BLaER1 treated with 17β-estradiol and CSF1 and Interleukin-3, amounts not matched to agents 10 nM and 100 nM (cell line): ENCODE data around the gene C1QTNF1.
A peak's percentile ranks its signal among the peaks of the same experiment; 100 is the strongest.

ENCODE experiments used
- H3K27ac ChIP-seq, 11 experiments: shearing (Covaris generic); formaldehyde crosslinking; 2 replicates each; pipeline ENCODE4 v1.8.1; 2022
- H3K27me3 ChIP-seq, 11 experiments: shearing (Covaris generic); formaldehyde crosslinking; 2 replicates each; pipeline ENCODE4 v1.8.1; 2022
- H3K36me3 ChIP-seq, 11 experiments: shearing (Covaris generic); formaldehyde crosslinking; 2 replicates each; pipeline ENCODE4 v1.8.1; 2022
- H3K4me1 ChIP-seq, 10 experiments: shearing (Covaris generic); formaldehyde crosslinking; 2 replicates each; pipeline ENCODE4 v1.8.1; 2022
- H3K4me2 ChIP-seq, 11 experiments: shearing (Covaris generic); formaldehyde crosslinking; 2 replicates each; pipeline ENCODE4 v1.8.1; 2022
- H3K4me3 ChIP-seq, 10 experiments: shearing (Covaris generic); formaldehyde crosslinking; 2 replicates each; pipeline ENCODE4 v1.8.1; 2022
- H3K9ac ChIP-seq, 11 experiments: shearing (Covaris generic); formaldehyde crosslinking; 2 replicates each; pipeline ENCODE4 v1.8.1; 2022
- H3K9me3 ChIP-seq, 11 experiments: shearing (Covaris generic); formaldehyde crosslinking; replicated peaks in 1 of 11; 2 replicates each; pipeline ENCODE4 v1.8.1; 2022
- H4K20me1 ChIP-seq, 11 experiments: shearing (Covaris generic); formaldehyde crosslinking; 2 replicates each; pipeline ENCODE4 v1.8.1; 2022
- Cebpa-rat ChIP-seq, 11 experiments: shearing (Covaris generic); IDR thresholded peaks; 2 replicates each; pipeline ENCODE4 v1.8.1; 2022

The C1QTNF1 gene

DNA sequence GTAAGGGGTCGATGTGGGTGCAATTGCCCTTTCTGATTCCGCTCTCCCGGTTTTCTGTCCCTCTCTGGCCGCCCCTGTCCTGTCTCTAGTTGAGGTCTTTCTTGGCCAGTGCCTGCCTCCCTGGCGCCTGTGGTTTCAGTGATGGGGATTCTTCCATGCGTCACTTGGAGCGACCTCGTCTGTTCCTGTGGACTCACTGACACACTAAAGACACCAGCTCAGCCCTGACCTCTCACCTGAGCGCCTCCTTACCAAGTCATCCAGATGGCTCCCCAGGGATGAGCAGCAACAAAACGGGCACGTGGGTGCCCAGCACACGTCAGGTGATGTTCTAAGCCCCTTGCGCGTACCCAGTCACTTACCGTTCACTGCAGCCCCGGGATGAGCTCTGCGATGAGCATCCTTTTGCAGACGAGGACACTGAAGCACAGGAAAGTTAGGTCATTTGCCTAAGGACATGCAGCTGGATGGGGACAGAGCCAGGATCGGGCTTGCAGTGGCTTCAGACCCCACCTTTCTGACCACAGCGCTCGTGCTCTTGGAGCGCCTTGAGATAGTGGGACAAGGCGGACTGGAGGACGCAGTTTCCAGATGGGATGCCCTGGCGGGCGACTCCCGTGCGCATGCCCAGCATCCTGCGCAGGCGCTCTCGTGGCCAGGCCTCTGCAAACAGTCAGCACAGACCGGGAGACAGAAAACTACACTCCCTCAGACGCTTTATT, 32.8 kb upstream of the C1QTNF1 start:
- peaks cover 63 to 76% (median 70%) of the 10 kb centered on the region in 11 experiments for H3K36me3 ChIP-seq
- no peaks in the 10 kb centered on the region for H3K9me3 ChIP-seq
- H4K20me1 ChIP-seq, result peaks cover 29 to 50% (median 37%) of the 10 kb centered on the region in 11 experiments; a peak in 21 of 22 replicates
- no peak overlapping the region for H3K9ac ChIP-seq
- peak overlapping the region in 2 of 11 experiments; percentile 6 to 42; a peak in 2 of 22 replicates for H3K27ac ChIP-seq
- H3K27me3 ChIP-seq, result no peaks in the 10 kb centered on the region
- no peak overlapping the region for H3K4me2 ChIP-seq
- peaks cover 25 to 49% (median 34%) of the 10 kb centered on the region in 10 experiments for H3K4me1 ChIP-seq
- TF ChIP-seq Cebpa-rat (IDR thresholded peaks at IDR 0.05), result no peak
- no peak overlapping the region for H3K4me3 ChIP-seq

DNA sequence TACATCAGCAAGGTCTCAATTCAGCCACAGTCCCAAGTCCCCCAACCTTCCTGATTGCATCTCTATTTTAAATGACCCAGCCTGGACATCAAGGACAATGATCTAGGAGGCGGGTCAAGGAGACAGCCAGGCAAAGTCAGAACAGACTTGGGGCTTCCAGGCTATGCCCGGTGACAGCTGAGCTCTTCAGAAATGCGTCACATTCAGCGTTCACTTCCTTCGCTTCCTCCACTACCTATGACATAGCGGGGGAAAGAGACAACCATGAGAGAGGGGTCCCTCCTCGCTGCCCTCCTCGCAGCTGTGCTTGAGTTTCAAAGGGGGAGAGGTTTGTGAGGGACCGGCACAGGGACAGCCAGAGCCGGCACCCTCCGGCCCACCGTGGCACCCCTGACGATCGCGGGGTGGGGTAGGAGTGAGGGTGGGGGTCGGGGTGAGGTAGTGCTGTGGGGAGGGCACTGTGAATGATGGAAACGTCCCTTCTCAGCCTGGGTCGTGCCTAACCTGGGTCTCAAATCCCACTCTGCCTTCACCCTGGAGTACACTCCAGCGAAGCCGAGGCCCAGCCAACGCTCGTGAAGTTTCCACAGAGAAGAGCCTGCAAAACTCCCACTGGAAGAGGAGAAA, 31.9 kb upstream of the C1QTNF1 start:
- Histone ChIP-seq H4K20me1 (peaks cover 38 to 58% (median 45%) of the 10 kb centered on the region in 11 experiments; a peak in 21 of 22 replicates), H3K9ac (no peak overlapping the region), H3K4me3 (no peak overlapping the region)

DNA sequence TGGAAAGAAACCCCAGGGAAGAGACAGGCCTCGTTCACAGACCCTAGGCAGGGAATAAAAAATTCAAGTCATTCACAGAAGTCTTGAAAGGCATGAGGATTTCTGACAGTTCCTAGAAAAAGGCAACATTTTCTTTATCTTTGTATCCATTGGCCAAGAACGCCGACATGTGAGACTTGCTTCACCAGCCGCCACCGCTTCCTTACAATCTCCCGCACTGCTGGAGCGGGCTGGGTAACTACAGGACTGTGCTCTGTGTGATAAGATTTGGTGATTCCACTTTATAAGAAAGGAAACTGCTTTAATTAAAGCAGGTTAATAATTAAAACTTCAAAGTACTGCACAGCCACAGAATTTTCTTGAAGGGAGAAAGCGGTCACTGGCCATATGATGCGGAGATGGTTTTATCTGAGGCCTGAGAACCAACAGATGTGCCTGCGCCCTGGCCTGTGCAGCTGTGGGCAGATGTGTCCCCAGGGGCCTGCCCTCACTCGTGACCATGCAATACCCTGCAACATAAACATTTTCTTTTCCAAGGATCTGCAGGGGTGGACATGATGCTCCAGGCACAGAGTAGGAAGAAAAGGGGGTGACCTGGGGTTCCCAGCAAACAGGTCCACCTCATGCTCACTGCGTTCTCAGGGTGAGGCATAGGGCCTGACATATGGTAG, 31.3 kb upstream of the C1QTNF1 start:
- Histone ChIP-seq H3K4me2 (no peak overlapping the region), H3K36me3 (peaks cover 78 to 91% (median 85%) of the 10 kb centered on the region in 11 experiments), H3K27me3 (no peaks in the 10 kb centered on the region), H3K9me3 (no peaks in the 10 kb centered on the region), H3K4me3 (no peak overlapping the region), H3K9ac (0 out of 22 replicates have a peak overlapping the region, but pooled peaks of 2 of the 11 experiments have one; percentile 4 to 14), H3K4me1 (peaks cover 10 to 34% (median 19%) of the 10 kb centered on the region in 10 experiments), H4K20me1 (peaks cover 42 to 65% (median 51%) of the 10 kb centered on the region in 11 experiments; a peak in 21 of 22 replicates), H3K27ac (no peak overlapping the region)
- TF ChIP-seq Cebpa-rat (IDR thresholded peaks at IDR 0.05), result no peak

More for the DNA sequence above, 31.9 kb upstream of the C1QTNF1 start:
- Histone ChIP-seq H3K4me2 (no peak overlapping the region), H3K27me3 (no peaks in the 10 kb centered on the region), H3K4me1 (peaks cover 17 to 41% (median 26%) of the 10 kb centered on the region in 10 experiments), H3K9me3 (no peaks in the 10 kb centered on the region), H3K27ac (0 out of 22 replicates have a peak overlapping the region, but pooled peaks of 1 of the 11 experiments have one; percentile 6), H3K36me3 (peaks cover 72 to 85% (median 78%) of the 10 kb centered on the region in 11 experiments)
- no peak for TF ChIP-seq Cebpa-rat (IDR thresholded peaks at IDR 0.05)

DNA sequence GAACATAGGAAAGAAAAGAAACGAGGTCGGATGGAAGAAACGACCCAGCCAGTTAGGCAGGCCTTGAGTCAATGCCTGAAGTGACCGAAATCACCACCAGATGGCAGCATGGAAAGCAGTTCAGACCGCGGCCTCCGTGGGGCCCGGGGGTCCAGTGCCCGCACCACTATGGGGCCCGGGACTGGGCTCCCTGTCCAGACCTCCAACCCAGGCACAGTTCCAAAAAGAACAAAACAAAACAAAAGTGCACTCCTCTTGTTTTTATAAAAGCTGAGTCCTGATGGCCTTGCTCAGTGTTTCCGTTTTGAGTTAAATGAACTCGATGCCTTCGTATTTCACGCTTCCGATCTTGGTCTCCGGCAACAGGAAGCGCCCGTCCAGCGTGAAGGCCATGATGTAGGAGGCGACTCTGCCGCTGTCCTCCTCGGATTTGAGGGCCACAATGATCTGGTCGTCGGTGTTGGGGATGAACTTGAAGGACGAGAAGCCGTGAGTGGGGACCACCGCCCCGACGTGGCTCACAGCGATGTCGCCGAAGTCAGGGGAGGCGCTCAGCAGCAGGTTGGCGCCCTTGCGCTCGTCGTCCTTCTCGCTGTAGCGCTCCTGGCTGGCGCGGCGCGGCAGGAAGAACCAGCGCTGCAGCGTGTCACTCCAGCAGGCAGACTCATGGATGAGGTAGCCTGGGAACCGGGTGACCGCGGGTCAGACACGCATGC, 30.6 kb upstream of the C1QTNF1 start:
- Histone ChIP-seq H3K4me2 (no peak overlapping the region), H3K9me3 (no peaks in the 10 kb centered on the region), H4K20me1 (peaks cover 49 to 72% (median 58%) of the 10 kb centered on the region in 11 experiments; a peak in 21 of 22 replicates), H3K27me3 (no peaks in the 10 kb centered on the region), H3K9ac (0 out of 22 replicates have a peak overlapping the region, but pooled peaks of 2 of the 11 experiments have one; percentile 4 to 14), H3K36me3 (peaks cover 85 to 98% (median 92%) of the 10 kb centered on the region in 11 experiments), H3K4me3 (no peak overlapping the region), H3K4me1 (peaks cover 3 to 27% (median 12%) of the 10 kb centered on the region in 10 experiments), H3K27ac (no peak overlapping the region)
- TF ChIP-seq Cebpa-rat (IDR thresholded peaks at IDR 0.05), result no peak

DNA sequence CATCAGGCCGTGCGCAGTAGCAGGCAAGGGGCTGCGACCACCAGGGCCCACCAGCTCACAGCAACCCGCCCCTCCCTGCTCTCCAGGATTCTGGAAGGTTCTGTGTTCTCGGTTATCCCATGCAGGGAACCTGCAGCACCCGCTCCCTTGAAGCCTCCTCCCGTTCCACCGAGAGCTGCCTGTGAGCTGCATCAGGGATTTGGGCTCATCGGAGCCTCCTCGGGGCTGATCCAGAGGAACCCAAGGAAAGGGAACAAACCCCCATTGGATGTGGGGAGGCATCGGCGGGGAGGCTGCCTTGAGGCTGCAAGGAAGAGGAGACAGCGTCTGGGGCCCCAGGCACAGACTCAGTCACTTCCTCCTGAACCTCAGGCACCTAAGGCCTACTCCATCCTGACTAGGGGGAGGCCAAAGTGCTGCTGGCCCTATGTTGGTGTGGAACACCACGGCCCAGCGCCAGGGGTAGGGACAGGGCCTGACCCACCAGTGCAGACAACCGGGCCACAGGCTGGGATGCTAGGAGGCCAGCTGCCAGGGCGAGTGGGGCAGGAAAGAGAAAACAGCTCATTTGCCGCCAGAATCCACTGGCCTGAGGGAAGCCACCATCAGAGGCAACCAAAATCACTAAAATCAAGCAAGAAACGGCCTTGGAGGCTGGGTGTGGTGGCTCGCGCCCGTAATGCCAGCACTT, 29.8 kb upstream of the C1QTNF1 start:
- no peak overlapping the region for H3K4me3 ChIP-seq
- TF ChIP-seq Cebpa-rat (IDR thresholded peaks at IDR 0.05), result no peak
- H3K27ac ChIP-seq, result no peak overlapping the region; a peak in 1 of 22 replicates
- no peaks in the 10 kb centered on the region for H3K27me3 ChIP-seq
- peaks cover 0 to 20% (median 4%) of the 10 kb centered on the region in 10 experiments; a peak in 13 of 20 replicates for H3K4me1 ChIP-seq
- H3K4me2 ChIP-seq, result no peak overlapping the region
- H3K9ac ChIP-seq, result no peak overlapping the region
- peaks cover 56 to 79% (median 66%) of the 10 kb centered on the region in 11 experiments; a peak in 21 of 22 replicates for H4K20me1 ChIP-seq
- H3K9me3 ChIP-seq, result no peaks in the 10 kb centered on the region
- H3K36me3 ChIP-seq, result peaks cover 92 to 100% (median 99%) of the 10 kb centered on the region in 11 experiments

DNA sequence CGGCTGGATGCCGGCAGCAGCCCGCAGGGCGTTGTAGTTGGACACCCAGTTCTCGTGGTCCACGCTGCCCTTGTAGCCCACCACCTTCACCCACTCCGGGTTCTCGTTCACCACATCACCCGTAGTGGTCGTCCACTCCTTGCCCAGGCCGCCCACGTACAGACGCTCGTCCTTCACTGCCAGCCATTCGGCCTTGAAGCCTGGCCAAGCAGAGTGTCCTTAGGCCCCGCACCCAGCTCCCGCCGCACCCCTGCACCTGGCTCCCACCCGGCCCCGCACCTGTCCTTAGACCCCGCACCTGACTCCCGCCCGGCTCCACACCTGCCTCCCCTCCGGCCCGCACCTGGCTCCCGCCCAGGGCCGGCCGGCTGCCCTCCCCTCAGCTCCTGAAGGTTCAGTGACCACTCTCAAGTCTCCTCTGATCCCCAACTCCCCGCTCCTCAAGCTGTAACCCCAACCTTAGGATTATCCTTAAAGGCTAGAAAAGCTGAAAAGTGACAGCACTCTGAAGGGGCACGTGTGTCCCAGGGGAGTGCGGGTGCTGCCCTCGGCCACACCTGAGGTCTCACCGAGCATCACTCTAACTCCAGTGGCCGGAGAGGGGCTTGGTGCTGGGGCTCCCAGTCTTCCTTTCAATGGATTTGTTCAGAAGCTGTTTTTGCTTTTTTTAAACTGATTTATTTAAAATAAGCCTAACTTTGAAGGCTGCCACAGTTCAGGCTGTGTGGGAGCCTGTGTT, 28.8 kb upstream of the C1QTNF1 start:
- H3K27ac ChIP-seq, result no peak overlapping the region
- H4K20me1 ChIP-seq, result peaks cover 64 to 90% (median 76%) of the 10 kb centered on the region in 11 experiments; a peak in 21 of 22 replicates
- peaks cover 95 to 100% (median 99%) of the 10 kb centered on the region in 11 experiments for H3K36me3 ChIP-seq
- no peak for TF ChIP-seq Cebpa-rat (IDR thresholded peaks at IDR 0.05)
- H3K9me3 ChIP-seq, result no peaks in the 10 kb centered on the region
- peaks cover 0 to 14% (median 0%) of the 10 kb centered on the region in 10 experiments; a peak in 3 of 20 replicates for H3K4me1 ChIP-seq
- H3K4me3 ChIP-seq, result no peak overlapping the region
- H3K9ac ChIP-seq, result 0 out of 22 replicates have a peak overlapping the region, but pooled peaks of 1 of the 11 experiments have one; percentile 20
- H3K27me3 ChIP-seq, result no peaks in the 10 kb centered on the region
- no peak overlapping the region for H3K4me2 ChIP-seq

DNA sequence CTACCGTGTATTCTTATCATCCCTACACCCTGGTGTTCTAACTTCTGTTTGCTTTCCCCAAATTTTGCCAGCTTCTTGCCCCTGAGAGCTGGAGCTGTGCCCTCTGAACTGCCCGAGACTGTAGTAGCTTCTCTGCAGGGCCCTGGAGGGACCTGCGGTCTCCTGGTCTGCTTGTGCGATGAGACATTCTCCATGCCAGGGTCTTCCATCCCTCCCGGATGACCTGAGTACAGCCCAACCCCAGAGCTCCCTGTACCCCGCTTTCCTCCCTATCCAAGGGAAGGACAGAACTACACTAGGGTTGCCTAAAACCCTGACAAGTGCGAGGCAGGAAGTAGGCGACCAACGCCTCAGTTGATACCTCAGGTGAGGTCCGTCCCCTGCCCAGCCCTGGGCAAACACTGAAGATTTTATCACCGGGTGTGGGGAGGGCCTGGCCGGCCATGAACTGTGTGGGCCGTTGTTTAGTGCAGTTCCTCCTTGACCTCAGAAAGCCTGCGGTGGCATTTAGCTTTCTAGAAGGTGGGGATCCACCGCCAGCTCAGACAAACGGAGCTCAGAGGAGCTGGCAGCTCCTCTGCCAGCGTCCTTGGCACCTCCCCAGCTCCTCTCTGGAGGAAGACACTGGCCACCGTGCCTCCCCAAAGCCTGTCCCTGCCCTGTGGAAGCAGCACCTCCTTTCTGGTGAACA, 28.1 kb upstream of the C1QTNF1 start:
- H4K20me1 ChIP-seq, result peaks cover 72 to 97% (median 83%) of the 10 kb centered on the region in 11 experiments; a peak in 21 of 22 replicates
- H3K9ac ChIP-seq, result 0 out of 22 replicates have a peak overlapping the region, but pooled peaks of 1 of the 11 experiments have one; percentile 20
- H3K27ac ChIP-seq, result peak overlapping the region in 1 of 11 experiments; percentile 20; a peak in 2 of 22 replicates
- H3K4me2 ChIP-seq, result no peak overlapping the region
- H3K36me3 ChIP-seq, result peaks cover 92 to 100% (median 99%) of the 10 kb centered on the region in 11 experiments
- no peaks in the 10 kb centered on the region for H3K9me3 ChIP-seq
- H3K4me3 ChIP-seq, result no peak overlapping the region
- no peak for TF ChIP-seq Cebpa-rat (IDR thresholded peaks at IDR 0.05)
- H3K4me1 ChIP-seq, result peaks cover 0 to 14% (median 0%) of the 10 kb centered on the region in 10 experiments; a peak in 3 of 20 replicates
- H3K27me3 ChIP-seq, result no peaks in the 10 kb centered on the region
